RPMI7951 (cell line): Measurements from ENCODE around the gene PSMC3. TPM values are rescaled to one million over a fixed set of nuclear protein-coding genes. Genes with fewer than 3 reads are reported as not detected.

Experiments
- DNase-seq: peaks from one replicate; pipeline ENCODE4 v3.0.0-alpha.2; 2012; ENCODE audit warnings: low read depth
- total RNA-seq: library from RNA; depleted of rRNA; stranded (reverse); fragments of >200 nt; shearing (Covaris generic); gene quantifications from 2 replicates; pipeline ENCODE4 v1.2.3, GENCODE V29; 2014; rRNA removed

The PSMC3 gene
- 179 and 223 TPM in 2 replicates for total RNA-seq

- peak; percentile 93 for DNase-seq
Measured at GRCh38 chr11:47426062-47426956, at the start of gene PSMC3. Gene PSMC3 (minus strand): TSS chr11:47426439. CDS start chr11:47426279, 160 bp downstream.

GRCh38 chr11:47470671-47471070 is 44.4 kb upstream of the PSMC3 start:
- DNase-seq = no peak

GRCh38 chr11:47469361-47470179 is 43.3 kb upstream of the PSMC3 start:
- no peak for DNase-seq

GRCh38 chr11:47468598-47469214 is 42.5 kb upstream of the PSMC3 start:
- no peak for DNase-seq

GRCh38 chr11:47467357-47467756 is 41.1 kb upstream of the PSMC3 start:
- no peak for DNase-seq

GRCh38 chr11:47466701-47467250 is 40.5 kb upstream of the PSMC3 start:
- DNase-seq = peak; percentile 18

- no peak for DNase-seq
Measured at GRCh38 chr11:47466201-47466600, 40.0 kb upstream of the PSMC3 start.

GRCh38 chr11:47464483-47464882 is 38.2 kb upstream of the PSMC3 start:
- DNase-seq = peak; percentile 21

- DNase-seq = no peak
Measured at GRCh38 chr11:47461876-47462275, 35.6 kb upstream of the PSMC3 start.

- no peak for DNase-seq
Measured at GRCh38 chr11:47460571-47461235, 34.5 kb upstream of the PSMC3 start.

- peak; percentile 75 for DNase-seq
Measured at GRCh38 chr11:47454258-47454671, 28.0 kb upstream of the PSMC3 start.

- no peak for DNase-seq
Measured at GRCh38 chr11:47453365-47453764, 27.1 kb upstream of the PSMC3 start.

- DNase-seq = no peak
Measured at GRCh38 chr11:47451990-47452389, 25.8 kb upstream of the PSMC3 start.

GRCh38 chr11:47451436-47451835 is 25.2 kb upstream of the PSMC3 start:
- no peak for DNase-seq

- no peak for DNase-seq
Measured at GRCh38 chr11:47449541-47449940, 23.3 kb upstream of the PSMC3 start.

- no peak for DNase-seq
Measured at GRCh38 chr11:47448566-47449427, 22.6 kb upstream of the PSMC3 start, which contains the start of gene RAPSN. Gene RAPSN (minus strand): TSS chr11:47449136. CDS start chr11:47448964, 172 bp downstream.

- DNase-seq = no peak
Measured at GRCh38 chr11:47447906-47448305, 21.7 kb upstream of the PSMC3 start.

GRCh38 chr11:47446833-47447232 is 20.6 kb upstream of the PSMC3 start:
- DNase-seq = no peak

GRCh38 chr11:47445840-47446239 is 19.6 kb upstream of the PSMC3 start:
- no peak for DNase-seq

GRCh38 chr11:47443817-47444216 is 17.6 kb upstream of the PSMC3 start:
- no peak for DNase-seq
